ENCODE measurements around the gene RASD2. TPM values are rescaled to one million over a fixed set of nuclear protein-coding genes. Genes with fewer than 3 reads are reported as not detected.

The RASD2 gene
- total RNA-seq, 1 donor: not detected

DNA sequence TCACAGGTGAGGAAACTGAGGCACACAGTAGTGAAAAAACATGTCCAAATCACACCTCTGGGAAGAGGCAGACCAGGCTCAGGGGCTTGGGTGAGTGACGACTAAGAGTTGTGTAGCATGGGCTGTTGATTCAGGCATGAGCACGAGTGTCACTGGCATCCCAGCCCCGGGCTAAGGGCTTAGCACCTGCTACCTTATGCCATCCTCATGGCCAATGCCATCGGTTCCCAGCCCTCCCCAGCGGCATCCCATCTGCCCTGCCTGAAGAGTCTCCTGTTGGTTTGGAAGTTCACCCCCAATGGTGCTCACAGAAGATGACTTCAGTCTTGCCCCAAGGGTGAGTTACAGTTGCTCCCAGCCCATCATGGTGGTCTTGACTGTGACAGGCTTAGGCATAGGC is 54.1 kb downstream of the RASD2 start:
- no peak overlapping the region for H3K4me3 ChIP-seq (ENCODE audit: low read depth, low read length)
- TF ChIP-seq, protein P1, sequence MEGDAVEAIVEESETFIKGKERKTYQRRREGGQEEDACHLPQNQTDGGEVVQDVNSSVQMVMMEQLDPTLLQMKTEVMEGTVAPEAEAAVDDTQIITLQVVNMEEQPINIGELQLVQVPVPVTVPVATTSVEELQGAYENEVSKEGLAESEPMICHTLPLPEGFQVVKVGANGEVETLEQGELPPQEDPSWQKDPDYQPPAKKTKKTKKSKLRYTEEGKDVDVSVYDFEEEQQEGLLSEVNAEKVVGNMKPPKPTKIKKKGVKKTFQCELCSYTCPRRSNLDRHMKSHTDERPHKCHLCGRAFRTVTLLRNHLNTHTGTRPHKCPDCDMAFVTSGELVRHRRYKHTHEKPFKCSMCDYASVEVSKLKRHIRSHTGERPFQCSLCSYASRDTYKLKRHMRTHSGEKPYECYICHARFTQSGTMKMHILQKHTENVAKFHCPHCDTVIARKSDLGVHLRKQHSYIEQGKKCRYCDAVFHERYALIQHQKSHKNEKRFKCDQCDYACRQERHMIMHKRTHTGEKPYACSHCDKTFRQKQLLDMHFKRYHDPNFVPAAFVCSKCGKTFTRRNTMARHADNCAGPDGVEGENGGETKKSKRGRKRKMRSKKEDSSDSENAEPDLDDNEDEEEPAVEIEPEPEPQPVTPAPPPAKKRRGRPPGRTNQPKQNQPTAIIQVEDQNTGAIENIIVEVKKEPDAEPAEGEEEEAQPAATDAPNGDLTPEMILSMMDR (IDR thresholded peaks at IDR 0.05; ENCODE audit: insufficient read depth, low read depth, low read length): no peak
- no peak for DNase-seq (ENCODE audit: low read depth)

DNA sequence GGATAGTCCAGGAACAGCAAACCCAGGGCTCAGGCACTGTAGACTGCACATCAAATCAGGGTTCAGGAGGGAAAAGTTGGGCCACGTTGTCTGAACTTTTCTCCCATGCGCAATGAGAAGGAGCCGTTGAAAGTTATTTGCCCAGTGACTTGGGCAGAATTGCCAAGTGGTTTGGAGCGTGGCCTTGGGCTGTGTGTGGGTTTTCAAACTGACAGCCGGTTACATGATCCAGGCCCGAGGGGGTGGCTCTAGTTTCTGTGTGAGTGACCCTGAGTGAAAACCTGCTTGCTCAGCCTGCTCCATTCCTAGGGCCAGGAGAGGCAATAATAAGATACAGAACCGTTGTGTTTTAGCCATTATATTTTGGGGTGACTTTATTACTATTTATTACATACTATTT is 56.2 kb downstream of the RASD2 start:
- no peak for DNase-seq (ENCODE audit: low read depth)
- TF ChIP-seq, protein P1 (IDR thresholded peaks at IDR 0.05; ENCODE audit: insufficient read depth, low read depth, low read length): no peak

DNA sequence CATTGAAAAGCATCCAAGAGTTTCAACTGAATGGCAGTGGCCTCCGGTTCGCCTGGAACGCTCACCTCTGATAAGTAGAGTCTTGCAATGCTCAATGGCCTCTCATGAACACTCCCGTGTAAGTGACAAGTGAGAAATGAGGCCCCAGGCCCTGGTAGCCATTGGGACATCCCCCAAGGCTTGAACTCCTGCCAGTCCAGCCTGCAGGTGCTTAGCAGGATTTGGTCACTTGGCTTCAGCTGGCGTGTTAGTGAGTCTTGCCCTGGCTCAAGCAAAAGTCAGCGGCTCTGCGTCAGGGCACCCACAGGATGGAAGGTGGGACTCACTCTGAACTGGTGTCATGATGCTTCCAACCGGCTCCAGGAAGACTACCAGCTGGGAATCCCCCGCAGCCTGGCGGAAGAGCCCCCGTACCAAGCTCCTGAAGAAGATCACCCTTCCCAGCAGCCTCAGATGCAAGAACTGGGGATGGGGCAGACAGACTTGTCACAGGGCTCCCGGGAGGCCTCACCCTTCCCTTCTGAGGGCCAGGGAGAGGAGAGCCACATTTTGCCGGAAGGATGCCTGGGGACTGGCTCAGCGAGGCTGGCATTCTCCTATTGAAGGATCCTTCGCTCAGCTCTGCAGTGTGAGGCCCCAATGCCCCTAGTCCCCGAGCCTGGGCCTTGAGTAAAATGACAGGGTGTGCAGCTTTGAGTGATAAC is 57.2 kb downstream of the RASD2 start:
- TF ChIP-seq, protein P1 (IDR thresholded peaks at IDR 0.05; ENCODE audit: insufficient read depth, low read depth, low read length): no peak
- DNase-seq (ENCODE audit: low read depth): no peak
- no peak overlapping the region for H3K4me3 ChIP-seq (ENCODE audit: low read depth, low read length)

More for the DNA sequence above, 56.2 kb downstream of the RASD2 start:
- H3K4me3 ChIP-seq (ENCODE audit: low read depth, low read length): no peak overlapping the region

DNA sequence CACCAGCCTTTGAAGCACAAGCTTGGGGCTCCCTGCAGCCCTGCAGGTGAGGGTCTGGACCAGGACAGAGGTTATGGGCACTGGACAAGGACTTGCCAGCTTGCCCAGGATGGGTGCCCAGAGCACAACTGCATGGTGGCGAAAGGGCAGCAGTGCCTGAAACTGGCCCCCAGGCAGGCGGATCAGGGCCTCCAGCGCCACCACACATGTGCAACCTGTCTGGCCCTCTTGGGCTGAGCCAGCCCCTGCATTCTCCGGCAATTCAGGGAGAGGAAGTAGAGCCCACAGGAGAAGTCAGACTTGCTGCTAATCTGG is 57.7 kb downstream of the RASD2 start:
- TF ChIP-seq, protein P1 (IDR thresholded peaks at IDR 0.05; ENCODE audit: insufficient read depth, low read depth, low read length): no peak
- no peak for DNase-seq (ENCODE audit: low read depth)

GRCh38 chr22:35599364-35599763 is 58.7 kb downstream of the RASD2 start:
- no peak overlapping the region for H3K4me3 ChIP-seq (ENCODE audit: low read depth, low read length)
- no peak for DNase-seq (ENCODE audit: low read depth)
- TF ChIP-seq, protein P1 (IDR thresholded peaks at IDR 0.05; ENCODE audit: insufficient read depth, low read depth, low read length): no peak

More for the DNA sequence above, 57.7 kb downstream of the RASD2 start:
- H3K4me3 ChIP-seq (ENCODE audit: low read depth, low read length): no peak overlapping the region

DNA sequence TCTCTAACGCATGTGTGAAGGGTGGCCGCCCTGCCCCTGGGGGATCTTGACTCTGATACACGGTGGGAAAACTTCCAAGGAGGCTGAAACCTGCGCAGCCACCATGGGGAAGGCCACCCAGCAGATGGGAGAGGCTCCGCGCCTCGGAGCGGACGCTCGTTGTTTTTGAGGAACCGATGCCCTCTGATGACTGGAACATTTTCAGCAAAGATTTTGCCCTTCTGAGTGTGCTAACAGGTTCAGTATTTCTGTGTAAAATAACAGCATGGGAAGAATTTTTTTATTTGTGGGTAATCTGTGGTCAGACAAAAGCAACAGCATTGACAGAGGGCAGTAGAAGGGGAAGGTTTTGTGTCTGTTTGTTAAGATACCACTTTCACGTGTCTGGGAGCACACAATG is 59.8 kb downstream of the RASD2 start:
- TF ChIP-seq, protein P1 (IDR thresholded peaks at IDR 0.05; ENCODE audit: insufficient read depth, low read depth, low read length): no peak
- H3K4me3 ChIP-seq (ENCODE audit: low read depth, low read length): no peak overlapping the region
- no peak for DNase-seq (ENCODE audit: low read depth)

Data from fibroblast of villous mesenchyme (primary cell).